GM21367 (cell line): ENCODE data around the gene SIN3A.
A peak's percentile ranks its signal among the peaks of the same experiment; 100 is the strongest.
"Not testable (repeated sequence)": the region's sequence is repeated elsewhere in the genome, so short reads cannot be mapped to it uniquely, and the experiment has no call there.

Experiments
- ATAC-seq: cut with Tn5 transposase; IDR thresholded peaks from one replicate; pipeline ENCODE4 v1.9.1; 2021; ENCODE audit not compliant: unreplicated experiment

Gene SIN3A

GRCh38 chr15:75358771-75359536 lies 92.5 kb downstream of the SIN3A start:
- ATAC-seq = no peak

- no peak for ATAC-seq
These were observed 93.4 kb downstream of the SIN3A start for GRCh38 chr15:75357976-75358673.

- no peak for ATAC-seq
These were observed 95.0 kb downstream of the SIN3A start for GRCh38 chr15:75356517-75356916.

- no peak for ATAC-seq
These were observed 95.5 kb downstream of the SIN3A start for GRCh38 chr15:75356006-75356405.

- no peak for ATAC-seq
These were observed 96.1 kb downstream of the SIN3A start for GRCh38 chr15:75355369-75355768.

- ATAC-seq = no peak
These were observed 97.0 kb downstream of the SIN3A start for GRCh38 chr15:75354454-75354853.

GRCh38 chr15:75353604-75354003 lies 97.9 kb downstream of the SIN3A start:
- ATAC-seq = no peak

GRCh38 chr15:75352186-75353080 lies 99.1 kb downstream of the SIN3A start:
- no peak for ATAC-seq

GRCh38 chr15:75350601-75351361 lies 100.7 kb downstream of the SIN3A start:
- ATAC-seq = no peak

GRCh38 chr15:75349851-75350588 lies 101.5 kb downstream of the SIN3A start:
- ATAC-seq = peak; percentile 38

GRCh38 chr15:75349351-75349669 lies 102.2 kb downstream of the SIN3A start:
- not testable (repeated sequence) for ATAC-seq

- no peak for ATAC-seq
These were observed 102.7 kb downstream of the SIN3A start for GRCh38 chr15:75348562-75349350.

GRCh38 chr15:75348034-75348561 lies 103.4 kb downstream of the SIN3A start:
- no peak for ATAC-seq

- no peak for ATAC-seq
These were observed 104.1 kb downstream of the SIN3A start for GRCh38 chr15:75347222-75348033.

GRCh38 chr15:75346796-75347221 lies 104.7 kb downstream of the SIN3A start, which contains the start of gene NEIL1:
Gene NEIL1 (plus strand): TSS chr15:75347039. CDS start chr15:75348906, 1,867 bp downstream.
- no peak for ATAC-seq

- ATAC-seq = not testable (repeated sequence)
These were observed 107.5 kb downstream of the SIN3A start for GRCh38 chr15:75343953-75344352.

GRCh38 chr15:75342221-75342620 lies 109.3 kb downstream of the SIN3A start:
- no peak for ATAC-seq
